Stimulated activated CD8-positive, alpha-beta memory T cell treated with anti-CD3 and anti-CD28 coated beads, Interleukin-2, amount 100 ng/mL, for 48 hours (primary cell): Measurements from ENCODE around the gene SMC6.

Experiments
- DNase-seq, 2 donors: peaks; one replicate each; pipeline ENCODE4 v3.0.0-alpha.2; 2020; ENCODE audit warnings: low read depth in 2 of 2

The SMC6 gene

GRCh38 chr2:17617516-17617915 lies 136.1 kb downstream of the SMC6 start:
- no peak for DNase-seq

- no peak for DNase-seq
These were observed 137.2 kb downstream of the SMC6 start for GRCh38 chr2:17616405-17616804.

- no peak for DNase-seq
These were observed 137.8 kb downstream of the SMC6 start for GRCh38 chr2:17615728-17616351.

DNA sequence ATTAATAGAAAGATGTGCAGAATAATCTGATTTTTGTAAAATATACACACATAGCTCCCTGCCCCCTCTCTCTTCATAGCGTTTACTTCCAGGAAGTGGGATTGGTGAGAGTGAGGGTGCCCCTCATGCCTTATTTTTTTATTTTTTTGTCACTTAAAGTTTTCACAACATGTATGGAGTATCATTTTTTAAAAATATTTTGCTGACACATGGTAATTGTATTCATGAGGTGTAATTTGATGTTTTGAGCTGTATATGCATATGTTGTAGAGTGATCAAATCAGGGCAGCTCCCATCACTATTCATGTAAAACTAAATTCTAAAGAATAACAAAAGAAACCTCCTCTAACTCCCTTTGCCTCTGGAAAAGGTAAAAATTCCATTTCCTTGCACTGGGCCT lies 138.5 kb downstream of the SMC6 start:
- DNase-seq, result no peak

DNA sequence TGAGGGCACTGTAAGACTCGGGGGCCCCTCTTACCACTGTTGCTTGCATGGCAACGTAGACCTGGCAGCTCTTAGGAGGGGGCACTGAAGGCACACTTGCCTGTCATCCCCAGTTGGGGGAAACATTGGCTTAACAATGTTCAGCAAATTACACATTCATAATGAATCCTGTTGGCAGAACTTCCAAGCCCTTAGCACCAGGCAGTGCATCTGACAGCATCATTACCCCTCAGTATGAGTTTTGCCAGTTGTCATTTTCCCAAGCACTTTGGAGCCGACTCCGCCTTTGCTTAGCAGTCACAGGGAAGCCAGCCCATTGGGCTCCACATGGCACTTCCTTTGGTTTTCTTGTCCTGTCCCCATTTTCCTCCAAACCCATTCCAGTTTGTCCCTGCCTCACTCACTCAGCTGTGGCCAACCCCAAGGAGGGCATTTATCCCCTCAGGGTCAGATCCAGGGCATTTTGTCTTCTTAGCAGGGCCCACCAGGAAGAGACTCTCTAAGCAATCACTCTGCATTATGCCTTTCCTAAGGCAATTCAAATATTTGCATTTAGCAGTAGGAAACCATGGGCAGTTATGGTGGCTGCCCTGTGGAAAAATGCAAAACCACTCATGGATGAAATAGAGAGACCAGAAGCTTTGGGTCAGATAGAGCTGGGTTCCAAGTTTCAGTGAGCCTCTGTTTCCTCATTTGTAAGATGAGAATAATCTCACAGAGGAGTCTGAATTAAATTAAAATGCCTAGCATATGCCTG lies 139.3 kb downstream of the SMC6 start:
- DNase-seq, result no peak
